NCI-H2196 treated with DMSO at 0.1 percent for 48 hours (cell line): ENCODE results near the gene CRK.
"Not testable (repeated sequence)": the region's sequence is repeated elsewhere in the genome, so short reads cannot be mapped to it uniquely, and the experiment has no call there.

Experiments used
- DNase-seq: peaks from one replicate; lab custom pipeline; 2025; ENCODE audit not compliant: unreplicated experiment; lab: John Stamatoyannopoulos, UW

Gene CRK

DNA sequence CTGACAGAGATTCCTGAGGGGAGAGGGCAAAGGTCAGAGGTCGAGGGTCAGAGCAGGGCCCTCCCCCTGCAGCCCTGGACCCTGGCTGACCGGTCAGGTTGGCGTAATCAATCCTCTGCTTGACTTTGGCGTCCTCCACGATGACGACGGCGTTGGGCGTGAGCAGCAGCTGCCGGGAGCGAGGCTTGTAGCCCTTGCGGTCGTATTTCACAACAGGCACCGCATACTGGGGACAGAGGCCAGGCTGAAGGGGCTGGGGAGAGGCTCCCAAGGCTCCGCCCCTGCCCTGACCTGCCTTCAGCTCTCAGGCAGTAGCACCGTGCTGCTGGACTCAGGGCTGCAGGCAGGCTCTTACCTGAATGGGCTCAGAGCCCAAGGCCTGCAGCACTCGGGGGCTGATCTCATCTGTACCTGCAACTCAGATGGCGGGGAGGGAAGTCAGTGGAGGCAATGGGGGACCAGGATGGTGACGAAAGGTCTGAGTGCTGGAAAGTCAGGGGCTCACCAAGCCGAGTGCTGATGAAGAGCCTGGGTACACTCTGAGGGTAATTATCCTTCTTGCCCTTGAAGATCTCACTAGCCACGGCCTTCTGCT lies 12.0 kb upstream of the CRK start:
- no peak for DNase-seq

DNA sequence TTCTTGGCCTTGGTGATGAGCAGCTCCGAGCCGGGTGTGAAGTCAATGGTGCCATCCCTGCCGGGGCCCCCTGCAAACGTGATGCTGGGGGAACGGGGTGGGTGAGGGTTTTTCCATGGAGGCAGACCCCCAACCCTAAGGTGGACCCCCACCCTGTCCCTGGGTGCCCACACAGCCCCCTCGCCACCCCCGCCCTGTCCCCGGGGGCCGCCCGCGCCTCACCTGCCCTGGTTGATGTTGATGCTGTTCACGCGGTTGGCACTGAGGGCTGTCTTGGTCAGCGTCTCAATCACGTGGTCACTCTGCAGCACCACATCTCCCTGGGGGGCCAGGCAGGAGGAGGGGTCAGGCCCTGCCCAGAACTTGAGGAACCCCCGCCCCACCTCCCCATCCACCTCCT lies 11.2 kb upstream of the CRK start:
- DNase-seq = no peak

DNA sequence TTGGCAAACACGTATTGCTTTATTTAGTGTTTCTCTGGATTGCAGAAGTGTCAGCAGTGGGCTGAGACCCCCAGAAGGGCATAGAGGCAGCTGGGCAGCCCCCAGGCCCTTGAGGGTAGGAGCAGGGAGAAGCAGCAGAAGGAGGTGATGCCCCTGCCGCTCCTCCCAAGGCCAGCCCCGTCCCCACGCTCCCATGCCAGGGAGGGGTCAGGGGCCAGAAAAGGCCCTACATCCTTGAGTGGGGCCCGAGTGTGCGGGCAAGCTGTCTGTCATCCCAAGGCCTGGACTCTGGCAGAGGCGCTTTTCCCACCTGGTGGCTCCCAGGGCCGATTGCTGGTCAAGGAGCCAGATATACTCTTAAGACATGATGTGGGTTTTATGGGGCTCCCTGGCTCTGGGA lies 8.2 kb upstream of the CRK start:
- no peak for DNase-seq

DNA sequence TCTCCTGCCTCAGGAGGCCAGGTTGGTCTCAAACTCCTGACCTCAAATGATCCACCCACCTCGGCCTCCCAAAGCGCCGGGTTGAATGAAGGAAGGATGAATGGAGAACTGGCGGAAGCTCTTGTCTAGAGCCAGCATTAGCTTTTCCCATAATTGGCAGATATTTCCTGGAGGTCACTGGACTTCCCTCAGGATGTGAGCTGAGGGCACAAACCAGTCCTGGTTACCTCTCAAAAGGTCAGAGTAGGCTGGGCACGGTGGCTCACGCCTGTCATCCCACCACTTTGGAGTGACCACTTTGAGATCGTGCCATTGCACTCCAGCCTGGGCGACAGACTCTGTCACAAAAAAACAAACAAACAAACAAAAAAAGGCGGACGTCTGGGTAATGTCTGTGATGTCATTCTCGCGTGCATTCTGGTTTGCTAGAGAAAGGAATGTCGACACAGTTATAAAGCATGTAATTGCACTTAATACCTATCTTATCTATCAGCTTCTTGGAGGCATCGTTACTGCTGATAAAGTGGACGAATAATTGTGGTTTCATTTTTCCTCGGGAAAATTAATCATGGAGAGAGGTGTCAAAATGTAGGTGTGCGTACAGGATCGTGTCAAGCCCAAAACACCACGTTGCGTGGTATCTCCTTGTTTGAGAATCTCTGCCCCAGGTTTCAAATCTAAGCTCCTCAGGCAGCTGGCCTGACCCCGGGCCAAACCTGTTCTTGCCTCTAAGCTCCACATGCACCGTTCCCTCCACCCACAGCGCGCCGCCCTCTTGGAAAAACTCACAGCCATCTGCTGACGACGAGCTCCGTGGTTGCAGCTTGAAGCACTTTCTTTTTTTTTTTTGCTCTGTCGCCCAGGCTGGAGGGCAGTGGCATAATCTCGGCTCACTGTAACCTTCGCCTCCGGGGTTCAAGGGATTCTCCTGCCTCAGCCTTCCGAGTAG lies 6.4 kb upstream of the CRK start:
- DNase-seq = no peak

DNA sequence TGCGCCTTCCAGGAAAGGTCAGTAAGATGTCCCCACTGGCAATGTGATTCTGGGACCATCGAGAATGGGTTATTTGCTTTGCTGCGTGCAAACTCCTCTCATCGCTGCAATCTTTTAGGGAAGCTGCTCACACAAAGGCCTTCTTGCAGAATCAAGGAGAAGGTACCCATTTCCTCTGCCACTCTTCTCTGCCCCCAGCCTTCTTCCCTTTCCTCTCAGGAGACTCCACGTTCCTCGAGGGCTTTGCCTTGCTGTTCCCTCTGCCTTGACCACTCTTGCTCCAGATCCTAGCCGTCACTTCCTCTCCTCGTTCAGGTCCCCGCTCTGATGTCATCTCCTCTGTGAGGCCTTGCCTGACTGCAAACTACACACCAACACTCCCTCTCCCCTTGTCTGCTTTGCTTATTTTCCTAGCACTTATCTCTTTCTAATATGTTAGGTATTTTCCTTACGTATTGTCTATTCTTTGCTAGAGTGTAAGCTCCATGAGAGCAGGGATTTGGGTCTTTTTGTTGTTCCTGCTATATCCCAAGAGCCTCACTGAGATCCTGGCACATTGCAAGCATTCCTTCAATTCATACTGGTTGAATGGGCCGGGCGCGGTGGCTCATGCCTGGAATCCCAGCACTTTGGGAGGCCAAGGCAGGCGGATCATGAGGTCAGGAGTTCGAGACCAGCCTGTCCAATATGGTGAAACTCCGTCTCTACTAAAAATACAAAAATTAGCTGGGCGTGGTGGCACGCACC lies 5.3 kb upstream of the CRK start:
- no peak for DNase-seq

DNA sequence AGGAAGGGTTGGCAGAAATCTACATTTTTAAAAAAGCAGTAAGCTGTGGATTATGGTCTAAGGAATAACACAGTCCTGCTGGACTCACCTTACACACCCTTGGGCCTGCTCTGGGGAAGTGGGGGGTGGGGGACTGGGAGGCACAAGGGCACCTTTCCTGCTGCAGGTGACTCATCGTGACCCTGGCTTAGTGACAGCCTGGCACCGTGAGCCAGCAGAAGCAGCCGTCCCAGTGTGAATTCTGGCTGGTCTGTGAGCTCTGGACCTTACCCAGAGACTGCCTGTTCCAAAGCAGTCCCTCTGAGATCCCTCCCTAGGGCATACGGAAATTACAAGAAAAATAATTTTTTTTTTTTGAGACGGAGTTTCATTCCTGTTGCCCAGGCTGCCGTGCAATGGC lies 4.2 kb upstream of the CRK start:
- no peak for DNase-seq

DNA sequence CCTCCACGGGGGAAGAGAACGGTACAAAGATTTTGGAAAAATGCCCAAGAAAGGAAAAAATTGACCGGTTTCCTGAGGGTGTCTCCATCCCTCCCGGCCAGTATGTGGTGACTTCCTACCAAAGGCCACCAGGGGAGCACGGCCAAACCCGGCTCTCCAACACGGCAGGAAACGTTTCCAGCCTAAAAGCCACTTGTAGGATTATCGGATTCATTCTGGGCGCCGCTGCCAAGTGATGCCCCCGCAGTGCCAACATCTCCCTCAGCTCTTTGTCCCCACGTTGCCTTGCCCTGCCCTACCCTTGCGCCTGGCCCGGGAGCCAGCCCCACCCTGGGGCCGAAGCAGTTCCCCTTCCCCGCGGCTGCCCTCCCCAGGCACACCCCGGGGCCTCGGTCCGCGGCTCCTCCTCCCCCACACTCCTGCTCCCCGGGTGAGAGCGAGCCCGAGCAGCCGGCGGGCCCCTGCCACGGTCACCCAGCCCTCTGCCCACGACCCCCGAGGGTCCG lies 688 bp downstream of the CRK start:
- no peak for DNase-seq

DNA sequence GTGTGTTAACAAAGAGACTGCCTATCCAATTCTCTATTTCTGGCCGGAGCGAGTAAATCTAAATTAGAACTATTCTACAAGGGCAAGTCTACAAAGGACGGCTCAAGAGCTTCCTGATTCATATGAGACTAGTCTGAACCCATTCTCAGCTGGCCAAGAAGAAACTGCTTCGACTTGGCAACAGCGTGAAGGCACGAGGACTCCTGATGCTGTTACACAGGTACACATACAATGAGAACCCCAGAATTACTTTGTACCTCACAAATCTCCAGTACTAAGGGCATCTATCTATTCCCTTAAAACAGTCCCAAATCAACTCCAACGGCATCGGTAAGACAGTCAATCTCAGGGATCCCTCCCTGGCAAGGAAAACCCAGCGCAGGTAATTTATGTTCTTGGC lies 1.5 kb downstream of the CRK start:
- DNase-seq = no peak

DNA sequence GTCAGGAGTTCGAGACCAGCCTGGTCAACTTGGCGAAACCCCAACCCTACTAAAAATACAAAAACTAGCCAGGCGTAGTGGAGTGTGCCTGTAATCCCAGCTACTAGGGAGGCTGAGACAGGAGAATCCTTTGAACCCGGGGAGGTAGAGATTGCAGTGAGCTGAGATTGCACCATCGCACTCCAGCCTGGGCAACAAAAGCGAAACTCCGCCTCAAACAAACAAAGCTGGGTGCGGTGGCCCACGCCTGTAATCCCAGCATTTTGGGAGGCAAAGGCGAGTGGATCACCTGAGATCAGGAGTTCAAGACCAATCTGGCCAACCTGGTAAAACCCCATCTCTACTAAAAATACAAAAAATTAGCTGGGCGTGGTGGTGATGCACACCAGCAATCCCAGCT lies 2.3 kb downstream of the CRK start:
- not testable (repeated sequence) for DNase-seq

DNA sequence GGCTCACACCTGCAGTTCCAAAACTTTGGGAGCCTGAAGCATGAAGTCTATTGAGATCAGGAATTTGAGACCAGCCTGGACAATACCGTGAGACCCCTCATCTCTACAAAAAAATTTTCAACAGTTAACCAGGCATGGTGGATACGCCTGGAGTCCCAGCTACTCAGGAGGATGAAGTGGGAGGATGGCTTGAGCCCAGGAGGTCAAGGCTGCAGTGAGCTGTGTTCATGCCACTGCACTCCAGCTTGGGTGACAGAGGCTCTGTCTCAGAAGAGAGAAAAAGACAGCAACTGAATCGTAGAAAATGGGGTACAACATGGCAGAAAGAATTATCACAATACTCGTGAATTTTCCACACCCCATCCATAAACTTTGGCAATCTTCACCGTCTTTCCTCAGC lies 3.2 kb downstream of the CRK start:
- no peak for DNase-seq

DNA sequence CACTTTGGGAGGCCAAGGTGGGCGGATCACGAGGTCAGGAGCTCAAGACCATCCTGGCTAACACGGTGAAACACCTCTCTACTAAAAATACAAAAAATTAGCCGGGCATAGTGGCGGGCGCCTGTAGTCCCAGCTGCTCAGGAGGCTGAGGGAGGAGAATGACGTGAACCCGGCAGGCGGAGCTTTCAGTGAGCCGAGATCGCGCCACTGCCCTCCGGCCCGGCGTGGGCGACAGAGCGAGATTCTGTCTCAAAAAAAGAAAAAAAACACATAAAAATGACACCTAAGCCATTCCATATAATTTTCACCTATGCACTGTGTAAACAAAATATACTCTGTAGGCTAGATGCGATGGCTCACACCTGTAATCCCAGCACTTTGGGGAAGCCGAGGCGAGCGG lies 5.8 kb downstream of the CRK start:
- DNase-seq = not testable (repeated sequence)

DNA sequence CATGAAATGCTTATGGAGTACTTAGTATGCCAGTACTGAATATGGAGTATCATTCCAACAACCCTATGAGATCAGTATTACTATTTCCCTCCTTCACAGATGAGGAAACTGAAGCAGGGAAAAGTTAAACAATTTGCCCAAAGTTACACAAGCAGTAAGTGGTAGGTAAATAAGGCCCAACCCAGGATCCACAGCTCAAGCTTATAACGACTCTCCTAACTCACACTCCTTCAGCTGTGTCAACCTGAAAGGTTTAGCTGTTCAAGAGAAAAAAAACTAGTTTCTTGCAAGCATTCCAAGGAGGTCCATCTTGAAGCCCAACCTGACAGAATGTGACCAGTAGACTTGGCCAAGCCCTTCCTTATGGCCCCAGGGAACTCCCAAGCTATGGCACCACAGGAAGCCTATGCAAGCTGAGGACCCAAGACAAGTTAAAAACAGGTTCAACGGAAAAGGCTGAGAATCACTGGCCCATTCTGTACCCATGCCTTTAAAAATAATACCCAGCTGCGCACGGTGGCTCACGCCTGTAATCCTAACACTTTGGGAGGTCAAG lies 6.5 kb downstream of the CRK start:
- no peak for DNase-seq

DNA sequence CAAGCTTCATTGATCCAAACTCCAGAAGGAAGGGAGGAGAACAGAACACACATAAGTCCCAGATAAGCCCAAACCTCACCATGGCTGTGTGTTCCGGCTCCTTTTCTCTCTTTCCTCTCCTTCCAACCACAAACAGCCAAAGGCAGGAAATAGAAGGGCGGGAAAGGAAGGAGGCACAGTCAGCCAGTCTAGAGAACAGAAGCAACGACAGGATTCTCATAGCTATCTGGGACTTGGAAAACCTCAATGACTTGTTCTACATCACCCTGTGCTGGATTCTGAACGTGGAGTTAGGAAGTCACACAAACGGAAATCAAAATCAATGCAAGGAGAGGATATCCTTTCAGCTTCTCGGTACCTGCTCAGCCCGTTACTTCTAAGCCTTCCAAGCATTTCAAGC lies 9.0 kb downstream of the CRK start:
- no peak for DNase-seq

DNA sequence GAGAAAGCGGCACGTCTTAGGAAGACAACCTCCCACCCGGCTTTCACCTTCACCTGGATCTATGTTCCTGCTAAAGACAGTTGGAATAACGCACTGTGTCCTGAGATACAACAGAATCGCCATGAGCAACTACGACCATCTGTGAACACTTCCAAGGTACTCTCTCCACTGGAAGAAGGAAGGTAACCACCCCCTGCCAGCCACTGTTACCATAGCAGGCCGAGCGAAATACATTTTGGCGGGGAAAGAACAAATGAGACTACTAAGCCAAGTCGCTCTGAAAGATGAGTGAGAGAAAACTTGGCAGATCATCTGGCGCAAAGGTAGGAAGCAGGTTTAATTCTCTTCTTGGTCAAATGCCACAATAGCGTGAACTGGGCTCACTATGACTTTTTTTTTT lies 9.8 kb downstream of the CRK start:
- no peak for DNase-seq

DNA sequence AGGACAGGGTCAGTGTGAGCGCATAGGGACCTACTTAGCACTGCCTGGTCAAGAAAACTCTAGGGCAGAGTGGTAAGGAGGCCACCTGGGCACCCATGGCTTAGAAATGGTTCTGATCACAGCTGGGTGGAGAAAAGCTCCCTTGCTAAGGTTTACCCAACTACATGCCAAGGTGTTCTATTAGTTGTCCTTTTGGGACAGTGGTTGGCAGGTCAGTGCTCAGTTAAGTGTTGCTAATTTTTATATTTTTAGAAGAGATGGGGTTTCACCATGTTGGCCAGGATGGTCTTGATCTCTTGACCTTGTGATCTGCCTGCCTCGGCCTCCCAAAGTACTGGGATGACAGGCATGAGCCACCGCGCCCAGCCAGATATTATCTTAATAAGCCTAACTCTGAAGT lies 10.3 kb downstream of the CRK start:
- not testable (repeated sequence) for DNase-seq

DNA sequence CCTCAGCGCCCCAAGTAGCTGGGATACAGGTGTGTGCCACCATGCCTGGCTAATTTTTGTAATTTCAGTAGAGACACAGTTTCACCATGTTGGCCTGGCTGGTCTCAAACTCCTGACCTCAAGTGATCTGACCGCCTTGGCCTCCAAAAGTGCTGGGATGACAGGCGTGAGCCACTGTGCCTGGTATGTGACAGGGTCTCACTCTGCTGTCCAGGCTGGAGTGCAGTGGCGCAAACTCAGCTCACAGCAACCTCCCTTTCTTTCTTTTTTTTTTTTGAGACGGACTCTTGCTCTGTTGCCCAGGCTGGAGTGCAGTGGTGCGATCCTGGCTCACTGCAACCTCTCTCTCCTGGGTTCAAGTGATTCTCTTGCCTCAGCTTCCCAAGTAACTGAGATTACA lies 13.3 kb downstream of the CRK start:
- DNase-seq = not testable (repeated sequence)

DNA sequence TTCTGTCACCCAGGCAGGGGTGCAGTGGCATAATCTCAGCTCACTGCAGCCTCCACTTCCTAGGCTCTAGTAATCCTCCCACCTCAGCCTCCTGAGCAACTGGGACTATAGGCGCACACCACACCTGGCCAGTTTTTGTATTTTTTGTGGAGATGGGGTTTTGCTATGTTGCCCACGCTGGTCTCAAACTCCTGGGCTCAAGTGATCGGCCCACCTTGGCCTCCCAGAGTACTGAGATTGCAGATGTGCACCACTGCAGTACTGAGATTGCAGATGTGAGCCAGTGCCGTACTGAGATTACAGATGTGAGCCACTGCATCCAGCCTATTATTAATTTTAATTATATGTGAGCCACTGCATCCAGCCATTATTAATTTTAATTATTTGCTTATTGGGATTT lies 13.8 kb downstream of the CRK start:
- no peak for DNase-seq

DNA sequence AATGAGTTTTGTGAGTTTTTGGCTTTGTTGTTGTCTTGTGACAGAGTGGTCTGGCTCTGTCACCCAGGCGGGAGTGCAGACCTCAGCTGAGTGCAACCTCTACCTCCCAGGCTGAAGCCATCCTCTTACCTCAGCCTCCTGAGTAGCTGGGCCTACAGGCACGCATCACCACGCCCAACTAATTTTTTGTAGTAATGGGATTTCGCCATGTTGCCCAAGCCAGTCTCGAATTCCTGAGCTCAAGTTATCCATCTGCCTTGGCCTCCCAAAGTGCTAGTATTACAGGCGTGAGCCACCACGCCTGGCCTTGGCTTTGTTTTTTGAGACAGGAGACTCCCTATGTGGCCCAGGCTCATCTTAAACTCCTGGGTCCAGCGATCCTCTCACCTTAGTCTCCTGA lies 15.1 kb downstream of the CRK start:
- DNase-seq = no peak

DNA sequence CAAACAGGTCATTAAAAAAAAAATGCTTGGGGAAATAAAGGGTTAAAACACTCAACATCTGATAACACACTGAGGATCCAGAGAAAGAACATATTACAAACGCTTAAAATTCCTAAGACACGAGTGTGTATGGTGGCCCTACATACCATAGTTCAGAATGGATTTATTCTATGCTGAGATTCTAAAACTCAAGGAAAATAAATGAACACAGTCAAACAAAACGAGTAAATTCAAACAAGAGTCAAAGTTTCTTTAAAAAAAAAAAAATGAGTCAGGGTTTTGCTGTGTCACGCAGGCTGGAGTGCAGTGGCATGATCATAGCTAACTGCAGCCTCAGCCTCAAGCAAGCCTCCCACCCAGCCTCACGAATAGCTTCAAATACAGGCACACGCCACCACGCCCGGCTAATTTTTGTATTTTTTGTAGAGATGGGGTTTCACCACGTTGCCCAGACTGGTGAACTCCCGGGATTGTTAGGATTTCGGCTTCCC lies 17.4 kb downstream of the CRK start:
- DNase-seq = no peak

DNA sequence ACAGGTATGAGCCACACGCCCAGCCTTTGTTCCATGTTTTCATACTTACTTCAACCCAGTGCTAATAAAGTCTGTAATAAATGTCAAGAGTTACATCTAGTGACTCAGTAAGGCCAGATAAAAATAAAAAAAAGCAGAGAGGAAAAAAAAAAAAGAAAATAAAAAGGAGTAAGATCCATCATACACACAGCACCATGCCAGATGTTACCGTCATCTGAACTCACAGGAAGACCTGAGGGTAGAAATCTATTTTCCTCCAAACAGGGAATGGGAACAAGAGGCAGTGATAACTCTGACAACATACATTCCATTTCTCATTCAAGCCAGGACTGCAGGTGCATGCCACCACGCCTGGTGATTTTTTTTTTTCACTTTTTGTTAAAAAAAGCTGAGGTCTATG lies 20.7 kb downstream of the CRK start:
- no peak for DNase-seq

DNA sequence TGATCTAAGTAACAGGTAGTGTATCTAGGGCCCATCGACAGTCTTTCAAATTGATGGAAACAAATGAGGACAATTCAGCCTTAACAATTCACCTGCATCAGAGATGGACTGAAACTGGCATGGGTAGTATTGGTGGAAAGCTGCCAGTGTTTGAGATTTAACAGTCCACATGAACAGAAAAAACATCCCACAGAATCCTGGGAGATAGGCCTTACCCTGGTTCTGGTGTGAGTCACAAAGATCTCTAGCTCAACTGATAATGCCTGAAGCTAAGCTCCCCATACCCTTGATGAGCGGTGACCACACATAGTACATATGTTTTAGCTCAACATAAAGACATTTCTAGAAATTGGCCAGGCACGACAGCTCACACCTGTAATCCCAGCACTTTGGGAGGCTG lies 21.9 kb downstream of the CRK start:
- no peak for DNase-seq
